CD14-positive monocyte (primary cell): Measurements from ENCODE around the gene PLCE1. TPM values are rescaled to one million over a fixed set of nuclear protein-coding genes. Genes with fewer than 3 reads are reported as not detected.
A peak's percentile ranks its signal among the peaks of the same experiment; 100 is the strongest.

Experiments used
- DNase-seq, 3 donors: peaks; one replicate each; pipeline ENCODE4 v3.0.0-alpha.2; 2011 to 2022
- H2AFZ ChIP-seq: 2 replicates; pipeline ENCODE4 v1.6.0; 2012; ENCODE audit warnings: mild to moderate bottlenecking, low read depth, low read length, inconsistent platforms; ENCODE audit not compliant: insufficient read depth, poor library complexity, severe bottlenecking
- H3K27ac ChIP-seq, 2 donors: 1 replicate in 1 of 2; 2 replicates in 1 of 2; pipeline ENCODE4 v1.5.1; 2012 to 2013; ENCODE audit warnings: low read length in 2 of 2, control low read depth in 1 of 2, inconsistent platforms in 1 of 2, low read depth in 1 of 2, mild to moderate bottlenecking in 1 of 2
- H3K27me3 ChIP-seq, 2 donors: one replicate each; pipeline versions ENCODE4 v1.6.0 to v1.6.1; 2011 to 2013; ENCODE audit warnings: low read length in 2 of 2; ENCODE audit not compliant: control insufficient read depth in 2 of 2, insufficient read depth in 2 of 2
- H3K36me3 ChIP-seq, 2 donors: replicated peaks in 1 of 2; 1 replicate in 1 of 2; 2 replicates in 1 of 2; pipeline versions ENCODE4 v1.5.1 to v1.6.1; 2012 to 2013; ENCODE audit warnings: low read length in 2 of 2, control low read depth in 1 of 2, inconsistent platforms in 1 of 2, mild to moderate bottlenecking in 1 of 2; ENCODE audit not compliant: insufficient read depth in 2 of 2, control insufficient read depth in 1 of 2
- H3K4me1 ChIP-seq, 2 donors: 1 replicate in 1 of 2; 2 replicates in 1 of 2; pipeline versions ENCODE4 v1.5.1 to v1.6.1; 2012 to 2013; ENCODE audit warnings: low read length in 2 of 2, control low read depth in 1 of 2, inconsistent platforms in 1 of 2, mild to moderate bottlenecking in 1 of 2, moderate library complexity in 1 of 2; ENCODE audit not compliant: insufficient read depth in 2 of 2, control insufficient read depth in 1 of 2
- H3K4me2 ChIP-seq: replicated peaks from 2 replicates; pipeline ENCODE3; 2012; ENCODE audit warnings: low read length, moderate library complexity, mild to moderate bottlenecking; ENCODE audit not compliant: poor library complexity, severe bottlenecking; ENCODE audit errors: extremely low read depth
- H3K4me3 ChIP-seq, 3 experiments: fragments of 200-600 bp in 1 of 3; sonication (generic) in 1 of 3; replicated peaks in 1 of 3; 1 replicate in 2 of 3; 2 replicates in 1 of 3; pipeline ENCODE4 v1.5.1; 2011 to 2013; ENCODE audit warnings: low read length in 3 of 3, mild to moderate bottlenecking in 3 of 3, control low read depth in 2 of 3, low read depth in 2 of 3, inconsistent platforms in 1 of 3, moderate library complexity in 1 of 3
- H3K79me2 ChIP-seq: 2 replicates; pipeline ENCODE4 v1.6.0; 2012; ENCODE audit warnings: mild to moderate bottlenecking, control low read depth, inconsistent platforms, low read length, moderate library complexity; ENCODE audit not compliant: insufficient read depth
- H3K9ac ChIP-seq: 2 replicates; pipeline ENCODE4 v1.6.0; 2017; ENCODE audit warnings: low read length, mild to moderate bottlenecking; ENCODE audit not compliant: insufficient read depth, poor library complexity, severe bottlenecking
- H3K9me3 ChIP-seq, 2 donors: replicated peaks in 1 of 2; 1 replicate in 1 of 2; 2 replicates in 1 of 2; pipeline versions ENCODE4 v1.5.1 to v1.6.1; 2012 to 2013; ENCODE audit warnings: low read length in 2 of 2, control low read depth in 1 of 2; ENCODE audit not compliant: control insufficient read depth in 1 of 2, insufficient read depth in 1 of 2
- H4K20me1 ChIP-seq: 2 replicates; pipeline ENCODE4 v1.6.0; 2012; ENCODE audit warnings: mild to moderate bottlenecking, low read length, control low read depth, moderate library complexity; ENCODE audit not compliant: insufficient read depth
- H3K27ac Mint-ChIP-seq, 7 donors: one replicate each; pipeline ENCODE4 v1.8.0; 2020; ENCODE audit warnings: mild to moderate bottlenecking in 7 of 7, mixed read lengths in 7 of 7, moderate library complexity in 6 of 7, inconsistent platforms in 2 of 7
- H3K27me3 Mint-ChIP-seq, 3 donors: one replicate each; pipeline ENCODE4 v1.8.0; 2021 to 2022; ENCODE audit warnings: low read depth in 3 of 3, mild to moderate bottlenecking in 3 of 3, mixed read lengths in 3 of 3, moderate library complexity in 3 of 3, inconsistent platforms in 1 of 3
- H3K36me3 Mint-ChIP-seq, 2 donors: one replicate each; pipeline ENCODE4 v1.8.0; 2020; ENCODE audit warnings: mixed read lengths in 2 of 2, inconsistent platforms in 1 of 2, mild to moderate bottlenecking in 1 of 2
- H3K4me1 Mint-ChIP-seq: one replicate; pipeline ENCODE4 v1.8.0; 2020; ENCODE audit warnings: mild to moderate bottlenecking, mixed read lengths
- H3K4me3 Mint-ChIP-seq, 2 donors: one replicate each; pipeline ENCODE4 v1.8.0; 2020; ENCODE audit warnings: mild to moderate bottlenecking in 2 of 2, mixed read lengths in 2 of 2, moderate library complexity in 1 of 2
- H3K9me3 Mint-ChIP-seq, 7 donors: one replicate each; pipeline ENCODE4 v1.8.0; 2020 to 2022; ENCODE audit warnings: mixed read lengths in 7 of 7, mild to moderate bottlenecking in 6 of 7, moderate library complexity in 6 of 7, inconsistent platforms in 2 of 7
- WGBS: methylation state at CpG from one replicate; pipeline ENCODE4 v1.1.5; 2013; ENCODE audit warnings: missing lambda C conversion rate; ENCODE audit not compliant: insufficient coverage; 5-methylcytosine and 5-hydroxymethylcytosine counted together
- intact Hi-C, 2 donors: fragments of 100-400 bp; cut with micrococcal nuclease; formaldehyde crosslinking; loops; one replicate each; pipeline versions ENCODE4 v1.15.0 to v1.15.1; 2023
- polyA plus RNA-seq, 3 donors: library from polyadenylated mRNA; depleted of rRNA in 1 of 3; unstranded in 2 of 3; stranded (reverse) in 1 of 3; fragments of 300-500 nt in 2 of 3; fragments of >200 nt in 1 of 3; fragmentation: Illumina TruSeq in 2 of 3; gene quantifications; 1 replicate in 2 of 3; 2 replicates in 1 of 3; pipeline ENCODE4 v1.2.3, GENCODE V29; 2012 to 2021
- TF ChIP-seq, protein P1 (sequence below): fragments of 200-600 bp; IDR thresholded peaks from one replicate; pipeline ENCODE4 v1.8.0; 2022; ENCODE audit warnings: antibody characterized with exemption, mild to moderate bottlenecking

The PLCE1 gene
- polyA plus RNA-seq, 3 donors: 0.02 TPM; not detected in 1

DNA sequence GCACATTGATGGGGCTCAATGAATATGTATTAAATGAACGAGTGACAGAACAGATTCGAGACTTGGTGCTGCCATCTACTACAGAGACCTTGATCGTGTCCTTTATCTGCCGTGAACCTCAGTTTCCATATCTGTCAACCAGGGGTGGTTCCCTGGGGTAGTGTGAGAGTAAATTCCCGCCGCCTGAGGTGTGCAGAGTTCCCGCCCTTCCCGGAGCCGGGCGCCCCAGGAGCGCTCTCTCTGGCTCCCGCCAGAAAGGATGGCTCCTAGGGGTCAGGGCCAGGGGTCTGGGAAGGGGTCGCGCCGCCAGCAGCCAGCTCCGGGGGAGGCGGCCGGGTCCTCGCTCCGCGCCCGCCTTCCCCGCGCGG, 333 bp upstream of the PLCE1 start:
- H3K9ac ChIP-seq: no peak overlapping the region
- DNase-seq: no peak
- Mint-ChIP-seq H3K4me3 (peak overlapping the region in 1 of 2 donors; percentile 79), H3K4me1 (peaks cover 3% of the 10 kb centered on the region), H3K36me3 (no peaks in the 10 kb centered on the region), H3K27ac (peak overlapping the region in 1 of 7 donors; percentile 31), H3K27me3 (peaks cover 49 to 62% (median 57%) of the 10 kb centered on the region in 3 donors), H3K9me3 (peaks cover 2 to 11% (median 3%) of the 10 kb centered on the region in 7 donors)
- TF ChIP-seq, protein P1, sequence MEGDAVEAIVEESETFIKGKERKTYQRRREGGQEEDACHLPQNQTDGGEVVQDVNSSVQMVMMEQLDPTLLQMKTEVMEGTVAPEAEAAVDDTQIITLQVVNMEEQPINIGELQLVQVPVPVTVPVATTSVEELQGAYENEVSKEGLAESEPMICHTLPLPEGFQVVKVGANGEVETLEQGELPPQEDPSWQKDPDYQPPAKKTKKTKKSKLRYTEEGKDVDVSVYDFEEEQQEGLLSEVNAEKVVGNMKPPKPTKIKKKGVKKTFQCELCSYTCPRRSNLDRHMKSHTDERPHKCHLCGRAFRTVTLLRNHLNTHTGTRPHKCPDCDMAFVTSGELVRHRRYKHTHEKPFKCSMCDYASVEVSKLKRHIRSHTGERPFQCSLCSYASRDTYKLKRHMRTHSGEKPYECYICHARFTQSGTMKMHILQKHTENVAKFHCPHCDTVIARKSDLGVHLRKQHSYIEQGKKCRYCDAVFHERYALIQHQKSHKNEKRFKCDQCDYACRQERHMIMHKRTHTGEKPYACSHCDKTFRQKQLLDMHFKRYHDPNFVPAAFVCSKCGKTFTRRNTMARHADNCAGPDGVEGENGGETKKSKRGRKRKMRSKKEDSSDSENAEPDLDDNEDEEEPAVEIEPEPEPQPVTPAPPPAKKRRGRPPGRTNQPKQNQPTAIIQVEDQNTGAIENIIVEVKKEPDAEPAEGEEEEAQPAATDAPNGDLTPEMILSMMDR: no peak
- 8% methylated on average over 23 of the region's 25 CpGs for WGBS
- H3K36me3 ChIP-seq: no peaks in the 10 kb centered on the region
- intact Hi-C loops: no loop called here
- H3K4me3 ChIP-seq: no peak overlapping the region
- no peaks in the 10 kb centered on the region for H3K79me2 ChIP-seq
- no peaks in the 10 kb centered on the region for H3K4me1 ChIP-seq
- H2AFZ ChIP-seq: no peak overlapping the region
- H3K9me3 ChIP-seq: peaks cover 0 to 20% of the 10 kb centered on the region in 2 donors
- H3K27me3 ChIP-seq: peaks cover 54 to 66% of the 10 kb centered on the region in 2 donors
- no peak overlapping the region for H3K27ac ChIP-seq
- H3K4me2 ChIP-seq: no peak overlapping the region
- H4K20me1 ChIP-seq: no peaks in the 10 kb centered on the region

DNA sequence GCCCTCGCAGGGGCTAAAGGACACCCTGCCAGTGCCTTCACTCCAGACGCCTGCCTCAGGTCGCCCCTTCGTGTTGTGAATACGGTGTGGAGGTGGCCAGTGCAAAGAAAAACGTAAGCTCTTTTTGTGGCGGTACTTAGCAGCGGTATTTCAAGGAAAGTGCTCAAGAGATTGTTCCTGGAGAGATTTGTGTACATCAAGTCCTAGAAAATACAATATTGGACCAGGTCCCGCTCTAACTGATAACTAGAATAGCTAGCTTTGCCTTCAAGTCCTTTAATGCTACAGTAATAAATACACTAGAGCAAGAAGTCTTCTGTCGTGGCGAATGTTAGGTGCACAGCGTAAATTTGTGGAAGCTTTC, 689 bp downstream of the PLCE1 start:
- Histone ChIP-seq H3K27ac (no peak overlapping the region), H4K20me1 (no peaks in the 10 kb centered on the region), H2AFZ (no peak overlapping the region), H3K9me3 (peaks cover 0 to 20% of the 10 kb centered on the region in 2 donors), H3K4me1 (no peaks in the 10 kb centered on the region), H3K4me3 (no peak overlapping the region), H3K9ac (no peak overlapping the region), H3K4me2 (peak overlapping the region; percentile 0), H3K79me2 (no peaks in the 10 kb centered on the region), H3K27me3 (peaks cover 54 to 66% of the 10 kb centered on the region in 2 donors), H3K36me3 (no peaks in the 10 kb centered on the region)
- H3K27me3 Mint-ChIP-seq: peaks cover 49 to 63% (median 57%) of the 10 kb centered on the region in 3 donors
- TF ChIP-seq, protein P1: no peak
- H3K9me3 Mint-ChIP-seq: peaks cover 0 to 11% (median 3%) of the 10 kb centered on the region in 7 donors
- no peak overlapping the region for H3K27ac Mint-ChIP-seq
- peaks cover 3% of the 10 kb centered on the region for H3K4me1 Mint-ChIP-seq
- H3K4me3 Mint-ChIP-seq: peak overlapping the region in 1 of 2 donors; percentile 69
- DNase-seq: no peak
- intact Hi-C loops: no loop called here
- H3K36me3 Mint-ChIP-seq: no peaks in the 10 kb centered on the region
- whole genome bisulfite sequencing: 7% methylated on average over 8 of the region's 12 CpGs
